ENCODE measurements around the gene EYS. TPM values are rescaled to one million over a fixed set of nuclear protein-coding genes. Genes with fewer than 3 reads are reported as not detected.

EYS gene
- polyA plus RNA-seq, 2 of the 4 experiments (the other 2 are of a cell fraction), result 0.03 to 0.06 TPM

DNA sequence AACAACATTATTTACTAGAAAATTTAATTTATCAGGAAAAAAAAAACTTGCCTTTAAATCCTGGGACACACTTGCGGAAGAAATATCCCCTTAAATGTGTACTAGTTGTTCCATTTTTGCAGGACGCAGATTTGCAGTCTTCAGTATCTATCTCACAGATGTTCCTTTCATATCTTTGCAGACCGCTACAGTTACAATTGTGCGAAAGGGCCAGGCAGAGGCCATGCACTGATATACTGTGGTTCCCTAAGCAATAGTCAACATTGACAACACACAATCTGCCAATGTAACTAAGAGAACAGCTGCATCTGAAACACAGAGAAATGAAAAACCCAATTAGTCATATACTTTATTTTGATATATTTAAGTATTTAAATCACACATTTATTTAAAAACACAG, 411.2 kb downstream of the EYS start:
- no peaks in the 10 kb centered on the region for H3K4me1 ChIP-seq
- no peak overlapping the region for H3K4me3 ChIP-seq
- WGBS (ENCODE audit: missing lambda C conversion rate), result 67% methylated on average over 4 of the region's 4 CpGs
- ChIA-PET POLR2A (no interaction called here), CTCF (no interaction called here)
- DNase-seq (ENCODE audit: low read depth in 1 of 2, low spot score in 1 of 2) (no peak), FAIRE-seq (no peak), ATAC-seq (no peak)
- H3K4me2 ChIP-seq, result no peak overlapping the region
- H3K27ac ChIP-seq, result no peak overlapping the region
- no peak for TF ChIP-seq ZFP36 (IDR thresholded peaks at IDR 0.05; ENCODE audit: borderline replicate concordance, partially characterized antibody)
- TF ChIP-seq ZNF302 (CRISPR knock-in tag; IDR thresholded peaks at IDR 0.05), result no peak
- TF ChIP-seq JUNB (IDR thresholded peaks at IDR 0.05), result no peak
- TF ChIP-seq CTCF (IDR thresholded peaks at IDR 0.05), result no peak
- H3K9me3 ChIP-seq, result no peaks in the 10 kb centered on the region

- FAIRE-seq (no peak), ATAC-seq (no peak), DNase-seq (ENCODE audit: low read depth in 1 of 2, low spot score in 1 of 2) (no peak)
- no peak overlapping the region for H3K27ac ChIP-seq
- ChIA-PET POLR2A (no interaction called here), CTCF (no interaction called here)
- TF ChIP-seq MAZ (IDR thresholded peaks at IDR 0.05; ENCODE audit: borderline replicate concordance, low read depth, low read length) (no peak), KDM5A (IDR thresholded peaks at IDR 0.05) (no peak), JUNB (IDR thresholded peaks at IDR 0.05) (no peak), MAFK (IDR thresholded peaks at IDR 0.05; ENCODE audit: partially characterized antibody) (no peak), JUN (IDR thresholded peaks at IDR 0.05) (no peak), RARB (CRISPR knock-in tag; IDR thresholded peaks at IDR 0.05) (no peak), HOXB13 (CRISPR knock-in tag; IDR thresholded peaks at IDR 0.05; ENCODE audit: low read depth) (no peak), POLR2A (IDR thresholded peaks at IDR 0.05; ENCODE audit: low read length) (no peak), SMC3 (IDR thresholded peaks at IDR 0.05) (no peak), POLR2AphosphoS2 (conservative IDR thresholded peaks at IDR 0.05; ENCODE audit: low read length) (no peak), SREBF2 (IDR thresholded peaks at IDR 0.05) (no peak), HEYL (CRISPR knock-in tag; IDR thresholded peaks at IDR 0.05) (no peak), TP53 (CRISPR knock-in tag; IDR thresholded peaks at IDR 0.05) (no peak), PHF8 (IDR thresholded peaks at IDR 0.05; ENCODE audit: borderline replicate concordance, low read depth) (no peak), E2F6 (IDR thresholded peaks at IDR 0.05; ENCODE audit: borderline replicate concordance, low read depth) (no peak), CEBPB (IDR thresholded peaks at IDR 0.05) (no peak), EHF (CRISPR knock-in tag; IDR thresholded peaks at IDR 0.05) (no peak)
- TF ChIP-seq, protein P1, sequence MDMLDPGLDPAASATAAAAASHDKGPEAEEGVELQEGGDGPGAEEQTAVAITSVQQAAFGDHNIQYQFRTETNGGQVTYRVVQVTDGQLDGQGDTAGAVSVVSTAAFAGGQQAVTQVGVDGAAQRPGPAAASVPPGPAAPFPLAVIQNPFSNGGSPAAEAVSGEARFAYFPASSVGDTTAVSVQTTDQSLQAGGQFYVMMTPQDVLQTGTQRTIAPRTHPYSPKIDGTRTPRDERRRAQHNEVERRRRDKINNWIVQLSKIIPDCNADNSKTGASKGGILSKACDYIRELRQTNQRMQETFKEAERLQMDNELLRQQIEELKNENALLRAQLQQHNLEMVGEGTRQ (IDR thresholded peaks at IDR 0.05), result no peak
- H3K4me3 ChIP-seq, result no peak overlapping the region
- H3K9me3 ChIP-seq, result no peaks in the 10 kb centered on the region
- no peak overlapping the region for H3K4me2 ChIP-seq
- 87% methylated on average over 2 of the region's 2 CpGs for WGBS (ENCODE audit: missing lambda C conversion rate)
- no peaks in the 10 kb centered on the region for H3K4me1 ChIP-seq
Observed at GRCh38 chr6:65289491-65289890, 417.5 kb downstream of the EYS start.

DNA sequence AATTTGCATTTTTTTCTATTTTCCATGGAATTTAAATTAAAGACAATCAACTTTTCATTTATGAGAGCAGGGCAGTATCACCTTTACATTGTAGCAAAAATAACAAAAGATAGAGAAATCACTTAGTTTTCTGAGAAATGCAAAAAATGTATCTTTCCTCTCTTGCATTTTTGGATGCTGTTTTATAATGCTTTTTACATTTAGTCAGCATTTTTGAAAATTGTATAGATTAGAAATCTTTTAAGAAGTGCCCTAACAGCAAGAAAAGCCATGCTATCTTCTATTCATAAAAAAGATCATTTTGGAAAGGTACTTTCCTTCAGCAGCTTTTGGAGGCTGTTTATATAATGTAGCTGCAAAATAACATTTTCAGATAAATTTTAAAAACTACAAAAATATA, 421.8 kb downstream of the EYS start:
- TF ChIP-seq CHD2 (IDR thresholded peaks at IDR 0.05; ENCODE audit: low read length, partially characterized antibody) (no peak), EHF (CRISPR knock-in tag; IDR thresholded peaks at IDR 0.05) (no peak), EP300 (IDR thresholded peaks at IDR 0.05) (no peak), JUNB (IDR thresholded peaks at IDR 0.05) (no peak), KDM5A (IDR thresholded peaks at IDR 0.05) (no peak), RNF2 (IDR thresholded peaks at IDR 0.05; ENCODE audit: borderline replicate concordance, low read depth) (no peak), ZC3H11A (IDR thresholded peaks at IDR 0.05) (no peak), BHLHE40 (IDR thresholded peaks at IDR 0.05; ENCODE audit: low read depth, low read length) (no peak)
- no peak for FAIRE-seq
- CTCF ChIA-PET, result no interaction called here
- Histone ChIP-seq H3K4me2 (no peak overlapping the region), H3K4me3 (no peak overlapping the region), H3K9me3 (no peaks in the 10 kb centered on the region), H3K4me1 (no peaks in the 10 kb centered on the region), H3K27ac (no peak overlapping the region)
- ATAC-seq, result no peak
- POLR2A ChIA-PET, result no interaction called here
- no peak for DNase-seq (ENCODE audit: low read depth in 1 of 2, low spot score in 1 of 2)

All from A549 (cell line).